ENCODE data around the gene KCNK2. TPM values are rescaled to one million over a fixed set of nuclear protein-coding genes. Genes with fewer than 3 reads are reported as not detected.

Gene KCNK2
- total and polyA plus RNA-seq, 10 of the 15 experiments (the other 5 are each of a cell fraction or from before 2014, with no cell fraction given) = 0.04 to 0.13 (median 0.08) TPM; not detected in 4

GRCh38 chr1:215228193-215228592 is 145.7 kb downstream of the KCNK2 start:
- no peak overlapping the region for H3K4me3 ChIP-seq
- no peak overlapping the region for H2AFZ ChIP-seq (ENCODE audit: control insufficient read depth, low read depth, low read length)
- DNase-seq (ENCODE audit: low read depth, low spot score) (no peak), ATAC-seq (no peak), FAIRE-seq (no peak)
- no peaks in the 10 kb centered on the region for H3K79me2 ChIP-seq (ENCODE audit: control insufficient read depth, insufficient read depth, low read length)
- SMC1A ChIA-PET (ENCODE audit: uncharacterized antibody, unreplicated experiment) = no interaction called here
- no peaks in the 10 kb centered on the region for H3K27me3 ChIP-seq (replicated peaks in 1 of 2; ENCODE audit: control insufficient read depth in 2 of 2, insufficient read depth in 2 of 2, low read length in 1 of 2)
- no peaks in the 10 kb centered on the region for H3K4me1 ChIP-seq (ENCODE audit: control insufficient read depth, insufficient read depth, low read length)
- no peak overlapping the region for H3K27ac ChIP-seq (ENCODE audit: control insufficient read depth, insufficient read depth)
- no peak overlapping the region for H3K9ac ChIP-seq (ENCODE audit: control insufficient read depth, insufficient read depth, low read length)
- no peak for TF ChIP-seq PAX5 (IDR thresholded peaks at IDR 0.05; ENCODE audit: borderline replicate concordance, low read depth, low read length)
- no peak for TF ChIP-seq SPI1 (IDR thresholded peaks at IDR 0.05; ENCODE audit: borderline replicate concordance, insufficient read depth, low read depth, low read length)
- no peak for TF ChIP-seq FOS (IDR thresholded peaks at IDR 0.05; ENCODE audit: borderline replicate concordance, extremely low read depth, insufficient read length)
- no peak for TF ChIP-seq ASH2L (IDR thresholded peaks at IDR 0.05; ENCODE audit: borderline replicate concordance, low read depth)
- TF ChIP-seq RAD51 (IDR thresholded peaks at IDR 0.05) = no peak
- intact Hi-C loops (cut with micrococcal nuclease; ENCODE audit: unreplicated experiment) (no loop called here), in situ Hi-C loops (cut with MboI) (no loop called here)
- CTCF ChIA-PET = no interaction called here
- no peaks in the 10 kb centered on the region for H4K20me1 ChIP-seq (ENCODE audit: control insufficient read depth, insufficient read depth)
- no peak overlapping the region for H3K4me2 ChIP-seq (ENCODE audit: control insufficient read depth, insufficient read depth)
- RAD21 ChIA-PET (ENCODE audit: unreplicated experiment) = no interaction called here
- POLR2A ChIA-PET = no interaction called here
- no peaks in the 10 kb centered on the region for H3K36me3 ChIP-seq (ENCODE audit: control insufficient read depth in 2 of 2, insufficient read depth in 2 of 2, low read length in 1 of 2)
- 12% methylated on average over 6 of the region's 6 CpGs for WGBS (ENCODE audit: insufficient coverage, insufficient replicate concordance, low lambda C conversion rate, missing lambda C conversion rate)
- no TSS peak for BruUV-seq (replicated peaks)
- H3K9me3 ChIP-seq (replicated peaks; ENCODE audit: control insufficient read depth, insufficient read depth, low read length) = no peaks in the 10 kb centered on the region

DNA sequence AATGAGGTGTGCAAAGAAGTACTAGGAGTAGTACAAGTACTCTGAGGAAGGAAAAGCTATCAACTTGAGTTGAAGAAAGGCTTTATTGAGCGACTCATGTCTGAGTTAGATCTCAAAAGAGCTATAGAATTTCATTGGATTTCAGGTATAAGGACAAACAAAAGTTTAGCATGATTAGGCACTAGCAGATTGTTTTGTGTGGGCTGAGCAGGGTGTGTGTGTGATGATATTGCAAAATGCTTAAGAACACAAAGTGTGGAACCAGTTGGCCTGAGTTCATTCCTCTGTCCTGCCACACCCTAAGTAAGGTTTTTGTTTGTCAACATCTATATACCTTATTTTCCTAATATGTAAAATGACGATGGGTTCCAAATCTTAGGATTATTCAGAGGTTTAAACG is 158.9 kb downstream of the KCNK2 start:
- FAIRE-seq = no peak
- TF ChIP-seq E4F1 (IDR thresholded peaks at IDR 0.05; ENCODE audit: borderline replicate concordance, partially characterized antibody) (no peak), RELA (IDR thresholded peaks at IDR 0.05; ENCODE audit: borderline replicate concordance, partially characterized antibody) (no peak), ZNF217 (IDR thresholded peaks at IDR 0.05) (no peak), EGR1 (IDR thresholded peaks at IDR 0.05; ENCODE audit: borderline replicate concordance in 1 of 2, low read depth in 2 of 2, low read length in 2 of 2) (no peak), TBL1XR1 (IDR thresholded peaks at IDR 0.05; ENCODE audit: low read depth, low read length) (no peak), ZNF274 (IDR thresholded peaks at IDR 0.05; ENCODE audit: insufficient read depth, insufficient read length) (no peak), LARP7 (IDR thresholded peaks at IDR 0.05) (no peak), ZNF207 (IDR thresholded peaks at IDR 0.05; ENCODE audit: borderline replicate concordance) (no peak)

More for the DNA sequence above, 158.9 kb downstream of the KCNK2 start:
- SMC1A ChIA-PET (ENCODE audit: uncharacterized antibody, unreplicated experiment) = no interaction called here
- DNase-seq (ENCODE audit: low read depth, low spot score) = no peak
- CTCF ChIA-PET = no interaction called here
- no peak for ATAC-seq
- no TSS peak for BruUV-seq (replicated peaks)
- intact Hi-C loops (cut with micrococcal nuclease; ENCODE audit: unreplicated experiment) (no loop called here), in situ Hi-C loops (cut with MboI) (no loop called here)
- Histone ChIP-seq H3K4me2 (ENCODE audit: control insufficient read depth, insufficient read depth) (no peak overlapping the region), H3K9ac (ENCODE audit: control insufficient read depth, insufficient read depth, low read length) (no peak overlapping the region), H2AFZ (ENCODE audit: control insufficient read depth, low read depth, low read length) (no peak overlapping the region), H3K79me2 (ENCODE audit: control insufficient read depth, insufficient read depth, low read length) (no peaks in the 10 kb centered on the region), H3K27me3 (replicated peaks in 1 of 2; ENCODE audit: control insufficient read depth in 2 of 2, insufficient read depth in 2 of 2, low read length in 1 of 2) (no peaks in the 10 kb centered on the region; a peak in 1 of 4 replicates), H3K36me3 (ENCODE audit: control insufficient read depth in 2 of 2, insufficient read depth in 2 of 2, low read length in 1 of 2) (no peaks in the 10 kb centered on the region), H3K4me1 (ENCODE audit: control insufficient read depth, insufficient read depth, low read length) (no peaks in the 10 kb centered on the region), H3K4me3 (no peak overlapping the region), H3K9me3 (replicated peaks; ENCODE audit: control insufficient read depth, insufficient read depth, low read length) (no peaks in the 10 kb centered on the region), H4K20me1 (ENCODE audit: control insufficient read depth, insufficient read depth) (no peaks in the 10 kb centered on the region), H3K27ac (ENCODE audit: control insufficient read depth, insufficient read depth) (no peak overlapping the region)
- RAD21 ChIA-PET (ENCODE audit: unreplicated experiment) = no interaction called here
- POLR2A ChIA-PET = no interaction called here
- WGBS (ENCODE audit: insufficient coverage, insufficient replicate concordance, low lambda C conversion rate, missing lambda C conversion rate) = 14% methylated on average over 3 of the region's 3 CpGs

All from GM12878 (cell line).